Osteoblast (primary cell): ENCODE results near the gene SLA2. TPM values are rescaled to one million over a fixed set of nuclear protein-coding genes. Genes with fewer than 3 reads are reported as not detected.

ENCODE experiments used
- DNase-seq: peaks from one replicate; pipeline ENCODE4 v3.0.0; 2011; ENCODE audit warnings: low spot score, mixed read lengths; ENCODE audit not compliant: insufficient read length; ENCODE audit errors: missing footprints
- H2AFZ ChIP-seq: 2 replicates; pipeline ENCODE4 v1.6.0; 2011; ENCODE audit warnings: mild to moderate bottlenecking, low read length
- H3K27ac ChIP-seq: 2 replicates; pipeline ENCODE4 v1.5.1; 2011; ENCODE audit warnings: mild to moderate bottlenecking, low read depth, low read length, moderate library complexity
- H3K27me3 ChIP-seq: 2 replicates; pipeline ENCODE4 v1.6.0; 2012; ENCODE audit warnings: mild to moderate bottlenecking, control low read depth, inconsistent platforms, low read length, moderate library complexity; ENCODE audit not compliant: insufficient read depth
- H3K36me3 ChIP-seq: 2 replicates; pipeline ENCODE4 v1.5.1; 2011; ENCODE audit warnings: mild to moderate bottlenecking, low read length, control low read depth, moderate library complexity; ENCODE audit not compliant: insufficient read depth
- H3K4me1 ChIP-seq: 2 replicates; pipeline ENCODE4 v1.5.1; 2011; ENCODE audit warnings: mild to moderate bottlenecking, low read length, control low read depth, moderate library complexity; ENCODE audit not compliant: insufficient read depth
- H3K4me2 ChIP-seq: 2 replicates; pipeline ENCODE4 v1.6.0; 2011; ENCODE audit warnings: mild to moderate bottlenecking, low read length; ENCODE audit not compliant: insufficient read depth
- H3K4me3 ChIP-seq: fragments of 200-600 bp; sonication (generic); 3 replicates; pipeline ENCODE4 v1.5.1; 2012; ENCODE audit warnings: mild to moderate bottlenecking, low read length, inconsistent platforms; ENCODE audit not compliant: insufficient read depth
- H3K79me2 ChIP-seq: 2 replicates; pipeline ENCODE4 v1.6.0; 2012; ENCODE audit warnings: mild to moderate bottlenecking, low read length, control low read depth, inconsistent platforms; ENCODE audit not compliant: insufficient read depth
- H3K9me3 ChIP-seq: 2 replicates; pipeline ENCODE4 v1.5.1; 2011; ENCODE audit warnings: low read depth, low read length, control low read depth
- H4K20me1 ChIP-seq: 2 replicates; pipeline ENCODE4 v1.6.0; 2012; ENCODE audit warnings: mild to moderate bottlenecking, low read length, control low read depth; ENCODE audit not compliant: insufficient read depth
- CTCF ChIP-seq: IDR thresholded peaks from 2 replicates; pipeline ENCODE4 v1.5.1; 2011; ENCODE audit warnings: mild to moderate bottlenecking, low read depth, low read length, moderate library complexity; ENCODE audit errors: extremely low read depth
- total RNA-seq: library from RNA; depleted of rRNA; stranded (reverse); fragments of >200 nt; gene quantifications from 2 replicates; pipeline ENCODE4 v1.2.3, GENCODE V29; 2012

Gene SLA2
- total RNA-seq, 1 donor, result 0.36 TPM

- H3K27ac ChIP-seq, result no peak overlapping the region
- H3K4me2 ChIP-seq, result no peak overlapping the region
- H3K4me3 ChIP-seq, result no peak overlapping the region
- peak; percentile 29 for DNase-seq
- peaks cover 8% of the 10 kb centered on the region for H4K20me1 ChIP-seq
- no peak overlapping the region for H2AFZ ChIP-seq
- no peaks in the 10 kb centered on the region for H3K4me1 ChIP-seq
- peaks cover 2% of the 10 kb centered on the region for H3K9me3 ChIP-seq
- no peaks in the 10 kb centered on the region for H3K27me3 ChIP-seq
- no peak for TF ChIP-seq CTCF
- H3K79me2 ChIP-seq, result no peaks in the 10 kb centered on the region
- H3K36me3 ChIP-seq, result peaks cover 3% of the 10 kb centered on the region
Observed at GRCh38 chr20:36591281-36591680, 54.7 kb downstream of the SLA2 start.

DNA sequence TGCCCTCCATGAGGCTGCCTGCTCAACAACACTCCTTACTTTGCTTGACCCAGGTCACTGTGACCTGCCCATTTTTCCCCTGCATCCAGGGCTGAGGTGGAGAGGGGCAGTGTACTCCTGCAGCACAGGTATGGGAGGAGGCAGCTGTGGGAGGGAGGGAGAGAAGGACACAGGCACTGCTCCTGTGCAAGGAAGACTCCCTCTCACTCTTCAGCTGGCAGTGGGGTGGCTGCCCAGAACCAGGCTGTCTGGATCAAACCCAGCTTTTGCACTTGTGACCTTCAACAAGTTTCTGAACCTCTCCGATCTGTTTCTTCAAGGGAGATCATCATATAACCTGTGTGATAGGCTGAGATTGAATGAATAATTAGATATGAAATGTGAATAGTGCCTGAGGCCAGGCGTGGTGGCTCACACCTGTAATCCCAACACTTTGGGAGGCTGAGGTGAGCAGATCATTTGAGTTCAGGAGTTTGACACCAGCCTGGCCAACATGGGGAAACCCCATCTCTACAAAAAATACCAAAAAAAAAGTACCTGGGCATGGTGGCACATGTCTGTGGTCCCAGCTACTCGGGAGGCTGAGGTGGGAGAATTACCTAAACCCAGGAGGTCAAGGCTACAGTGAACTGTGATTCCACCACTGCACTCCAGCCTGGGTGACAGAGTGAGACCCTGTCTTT, 58.5 kb downstream of the SLA2 start:
- Histone ChIP-seq H3K4me2 (no peak overlapping the region), H3K36me3 (peaks cover 3% of the 10 kb centered on the region), H4K20me1 (peaks cover 17% of the 10 kb centered on the region), H2AFZ (no peak overlapping the region), H3K79me2 (no peaks in the 10 kb centered on the region), H3K27ac (no peak overlapping the region), H3K27me3 (no peaks in the 10 kb centered on the region), H3K9me3 (peaks cover 2% of the 10 kb centered on the region), H3K4me1 (peaks cover 11% of the 10 kb centered on the region), H3K4me3 (no peak overlapping the region)
- no peak for TF ChIP-seq CTCF
- DNase-seq, result no peak

GRCh38 chr20:36585410-36586125, 60.4 kb downstream of the SLA2 start:
- Histone ChIP-seq H3K9me3 (no peaks in the 10 kb centered on the region), H2AFZ (no peak overlapping the region), H3K4me1 (peaks cover 11% of the 10 kb centered on the region), H3K27ac (no peak overlapping the region), H3K4me3 (no peak overlapping the region), H3K36me3 (peaks cover 3% of the 10 kb centered on the region), H3K27me3 (no peaks in the 10 kb centered on the region), H4K20me1 (peaks cover 17% of the 10 kb centered on the region), H3K4me2 (no peak overlapping the region), H3K79me2 (no peaks in the 10 kb centered on the region)
- peak; percentile 94 for DNase-seq
- TF ChIP-seq CTCF, result no peak

- DNase-seq, result peak; percentile 59
- H2AFZ ChIP-seq, result no peak overlapping the region
- H3K36me3 ChIP-seq, result peaks cover 3% of the 10 kb centered on the region
- no peak overlapping the region for H3K27ac ChIP-seq
- peaks cover 11% of the 10 kb centered on the region for H3K4me1 ChIP-seq
- peaks cover 17% of the 10 kb centered on the region for H4K20me1 ChIP-seq
- no peaks in the 10 kb centered on the region for H3K9me3 ChIP-seq
- TF ChIP-seq CTCF, result no peak
- no peak overlapping the region for H3K4me3 ChIP-seq
- H3K27me3 ChIP-seq, result no peaks in the 10 kb centered on the region
- H3K79me2 ChIP-seq, result no peaks in the 10 kb centered on the region
- H3K4me2 ChIP-seq, result no peak overlapping the region
Observed at GRCh38 chr20:36584018-36584481, 61.9 kb downstream of the SLA2 start.
